Forelimb muscle (tissue), 1 donor: Measurements from ENCODE around the gene MYO5A. TPM values are rescaled to one million over a fixed set of nuclear protein-coding genes. Genes with fewer than 3 reads are reported as not detected.
A peak's percentile ranks its signal among the peaks of the same experiment; 100 is the strongest.

Experiments
- DNase-seq: peaks from one replicate; pipeline ENCODE4 v3.0.0-alpha.2; 2013; ENCODE audit warnings: low read depth
- polyA plus RNA-seq: library from polyadenylated mRNA; unstranded; fragments of 120-200 nt; gene quantifications from one replicate; pipeline ENCODE4 v1.2.1, GENCODE V29; 2013; ENCODE audit not compliant: insufficient read length

The MYO5A gene
- polyA plus RNA-seq, 1 donor: 5.9 TPM

DNA sequence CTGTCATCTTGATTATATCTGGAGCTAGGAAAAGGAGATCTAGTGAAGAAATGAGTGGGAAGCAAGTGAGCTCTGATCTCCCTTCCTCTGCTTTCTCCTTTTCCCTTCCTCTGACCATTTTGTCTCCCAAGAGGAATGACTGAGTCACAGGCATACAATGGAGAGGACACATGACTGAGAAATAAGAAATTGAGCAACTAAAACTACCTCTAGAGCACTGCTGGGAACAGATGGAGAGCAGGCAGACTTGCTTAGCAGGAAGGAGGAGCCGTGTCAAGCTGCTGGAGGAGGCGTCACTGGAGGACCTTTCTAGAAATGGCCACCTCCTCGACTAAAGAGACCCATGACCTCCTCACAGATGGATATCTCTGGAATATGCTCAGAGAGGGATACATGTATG lies 166.2 kb downstream of the MYO5A start:
- DNase-seq: no peak

GRCh38 chr15:52361975-52362494 lies 166.6 kb downstream of the MYO5A start:
- DNase-seq: no peak

GRCh38 chr15:52361494-52361893 lies 167.2 kb downstream of the MYO5A start:
- no peak for DNase-seq

DNA sequence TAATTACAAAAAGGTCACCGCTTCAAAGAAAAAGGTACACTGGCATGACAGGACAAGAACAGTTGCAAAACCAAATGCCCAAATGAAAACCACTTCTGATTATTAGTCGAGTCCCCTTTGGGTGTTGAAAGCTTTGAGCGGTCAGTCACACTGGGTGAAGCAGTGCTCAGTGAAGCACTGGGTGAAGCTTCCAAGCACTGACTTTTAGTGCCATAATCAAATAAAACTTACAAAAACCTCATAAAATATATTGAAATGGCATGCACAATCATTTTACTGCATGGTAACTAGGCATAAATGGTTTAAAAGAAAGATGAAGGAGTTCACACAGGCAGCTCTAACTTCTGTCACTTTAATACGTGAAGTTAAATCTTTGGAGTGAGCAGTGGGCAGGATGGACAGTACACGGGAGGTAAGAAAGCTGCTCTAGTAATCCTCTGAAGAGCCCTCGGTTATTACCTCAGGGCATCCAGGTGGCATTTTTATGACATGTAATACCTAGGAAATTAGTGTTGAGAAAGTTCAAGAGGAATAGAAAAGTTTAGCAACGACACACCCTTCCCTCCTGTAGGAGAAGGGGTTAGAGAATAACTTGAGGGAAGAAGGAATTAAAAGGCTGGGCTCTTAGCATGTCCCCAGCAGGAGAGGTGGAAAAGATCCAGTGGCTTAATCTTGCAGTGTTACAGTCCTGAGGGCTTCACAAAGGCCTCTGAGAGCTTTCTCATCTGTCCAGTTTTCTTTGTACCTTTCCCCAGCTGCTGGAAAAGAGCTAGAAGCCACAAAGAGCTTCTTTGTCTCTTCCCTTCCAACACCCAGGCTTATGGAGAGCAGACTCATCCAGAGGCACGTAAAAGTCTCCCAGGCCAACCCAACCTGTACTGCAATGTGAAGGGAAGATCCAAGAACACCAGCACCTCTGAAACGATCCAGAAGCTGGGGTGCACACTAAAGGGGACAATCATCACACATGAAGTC lies 168.2 kb downstream of the MYO5A start:
- DNase-seq: no peak

GRCh38 chr15:52359722-52360121 lies 169.0 kb downstream of the MYO5A start:
- DNase-seq: no peak

- no peak for DNase-seq
These were observed 170.7 kb downstream of the MYO5A start for GRCh38 chr15:52357949-52358348.

DNA sequence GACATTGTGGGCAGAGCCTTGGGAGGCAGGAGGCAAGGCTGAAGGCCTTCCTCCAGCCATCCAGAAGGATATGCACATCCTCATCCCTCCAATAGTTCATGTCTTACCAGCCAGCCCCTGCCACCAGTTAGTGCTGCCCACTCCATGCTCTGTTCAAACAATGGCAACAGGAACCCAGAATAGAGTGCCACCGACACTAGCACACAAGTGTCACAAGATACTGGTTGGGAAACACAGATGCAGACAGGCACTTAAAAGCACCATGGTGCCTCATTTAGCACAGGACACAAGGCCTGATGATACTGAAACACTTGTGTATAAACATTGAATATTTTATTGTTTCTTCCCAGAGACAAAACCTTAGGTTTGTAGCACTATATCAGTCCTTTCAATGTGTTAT lies 176.6 kb downstream of the MYO5A start:
- no peak for DNase-seq

DNA sequence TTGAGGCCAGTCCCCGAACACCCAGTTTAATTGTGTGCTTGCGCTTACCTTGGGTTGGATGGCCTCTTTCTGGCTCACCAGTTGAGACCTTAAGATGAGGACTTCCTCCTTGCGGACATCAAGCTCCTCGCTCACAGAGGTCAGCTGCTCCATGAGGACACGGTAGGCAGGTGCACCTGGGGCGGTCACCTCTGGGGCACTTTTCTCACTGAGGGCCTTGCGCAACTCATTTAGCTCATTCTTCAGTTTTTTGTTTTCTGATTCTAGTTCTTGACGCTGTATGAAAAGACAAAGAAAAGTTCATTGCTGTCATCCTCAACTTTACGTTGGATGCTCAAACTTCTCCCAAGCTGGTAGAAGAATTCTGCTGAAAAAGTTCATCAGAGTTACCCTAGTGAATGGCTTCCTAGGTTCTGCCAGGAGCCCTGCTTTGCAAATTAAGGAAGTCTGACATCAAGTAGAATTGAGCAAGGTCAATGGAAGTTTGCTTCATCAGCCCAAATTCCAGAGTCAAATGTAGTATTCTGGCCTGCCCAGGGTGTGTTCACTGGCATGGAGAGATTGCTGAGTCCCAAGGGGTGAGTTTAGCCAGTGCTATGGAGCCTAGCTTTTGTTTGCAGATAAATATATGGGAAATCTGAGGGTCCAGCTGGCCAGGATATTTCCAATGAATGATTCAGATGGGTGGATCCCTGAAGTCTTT lies 177.3 kb downstream of the MYO5A start:
- DNase-seq: no peak

GRCh38 chr15:52350423-52350822 lies 178.3 kb downstream of the MYO5A start:
- no peak for DNase-seq

DNA sequence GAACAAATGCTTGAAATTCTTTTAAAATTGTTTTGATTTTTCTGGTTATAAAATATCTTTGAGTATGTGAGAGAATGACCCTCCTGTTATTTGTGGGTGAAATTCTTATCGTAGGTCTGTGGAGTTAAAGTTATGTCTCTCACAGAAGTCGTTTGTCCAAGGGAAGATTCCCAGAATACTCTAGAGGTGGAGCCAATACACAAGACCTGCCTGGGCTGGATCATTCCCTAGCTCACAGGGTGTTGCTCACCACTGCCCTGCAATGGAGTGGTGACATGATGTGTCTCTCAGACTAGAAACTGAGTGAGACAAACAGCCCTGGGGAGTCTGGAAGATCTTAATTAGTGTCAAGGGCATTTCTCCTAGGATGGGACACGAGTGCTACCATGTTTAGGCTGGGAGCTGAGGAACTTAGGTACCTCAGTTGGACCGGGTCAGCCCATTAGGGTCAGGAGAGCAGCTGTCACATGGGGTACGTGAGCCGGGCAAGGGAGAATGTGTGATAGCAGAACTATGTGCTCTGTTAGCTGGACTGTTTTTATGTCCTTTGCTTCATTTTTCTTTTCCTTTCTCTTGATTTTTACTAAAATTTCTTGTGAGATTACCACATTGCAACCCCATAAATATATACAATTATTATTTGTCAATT lies 179.5 kb downstream of the MYO5A start:
- no peak for DNase-seq

GRCh38 chr15:52348056-52348745 lies 180.5 kb downstream of the MYO5A start:
- no peak for DNase-seq

DNA sequence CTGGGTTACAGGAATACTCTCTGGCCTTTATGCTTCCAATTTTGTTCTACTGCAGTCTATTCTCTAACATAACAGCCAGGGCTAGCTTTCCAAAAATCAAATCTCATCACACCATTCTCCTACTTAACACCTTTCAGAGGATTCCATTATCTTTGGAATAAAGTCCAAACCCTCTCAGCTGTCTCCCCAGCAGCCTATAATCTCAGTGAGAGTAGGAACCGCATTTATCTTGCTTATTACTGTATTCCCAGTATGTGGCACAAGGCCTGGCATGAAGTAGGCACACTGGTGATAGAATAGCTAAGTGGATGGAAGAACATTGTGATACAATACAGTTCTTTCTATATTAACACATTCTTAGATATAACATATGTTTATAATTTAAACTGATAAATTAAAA lies 184.1 kb downstream of the MYO5A start:
- no peak for DNase-seq

DNA sequence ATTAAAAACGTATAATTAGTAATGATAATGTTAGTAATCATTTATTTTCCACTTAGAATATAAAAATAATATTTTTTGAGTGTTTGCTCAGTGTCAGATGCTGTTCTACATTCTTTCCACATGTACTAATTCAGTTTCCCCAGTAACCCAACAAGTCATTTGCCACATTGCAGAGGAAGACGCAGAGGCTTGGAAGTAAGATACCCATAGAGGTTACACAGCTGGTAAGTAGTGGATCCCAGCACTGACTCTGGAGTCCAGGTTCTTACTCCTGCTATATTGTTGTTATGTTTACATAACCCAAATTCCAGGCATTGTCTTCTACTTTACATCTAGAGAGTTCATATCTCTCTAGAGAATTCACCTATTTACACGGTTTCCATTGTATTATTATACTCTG lies 184.8 kb downstream of the MYO5A start:
- DNase-seq: no peak

GRCh38 chr15:52340093-52340492 lies 188.6 kb downstream of the MYO5A start:
- DNase-seq: peak; percentile 4

DNA sequence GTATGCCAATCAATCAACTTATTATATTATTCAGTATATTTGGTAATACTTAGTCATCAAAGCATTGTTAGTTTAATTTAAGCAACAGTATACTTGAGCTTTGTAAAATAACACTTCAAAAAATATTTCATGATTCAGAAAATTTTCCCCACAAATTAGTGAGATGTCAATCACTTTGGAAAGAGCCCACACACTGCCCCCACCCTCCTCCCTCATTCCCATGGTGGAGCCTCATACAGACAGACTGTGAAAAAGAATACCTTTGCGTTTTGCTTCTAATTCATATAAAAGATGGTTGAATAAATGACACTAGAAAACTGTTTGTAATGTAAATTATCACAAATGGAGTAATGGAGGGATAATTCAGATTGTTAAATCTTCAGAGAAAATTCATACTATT lies 189.8 kb downstream of the MYO5A start:
- no peak for DNase-seq

- no peak for DNase-seq
These were observed 190.6 kb downstream of the MYO5A start for GRCh38 chr15:52338058-52338457.

GRCh38 chr15:52337198-52337853 lies 191.4 kb downstream of the MYO5A start:
- no peak for DNase-seq

DNA sequence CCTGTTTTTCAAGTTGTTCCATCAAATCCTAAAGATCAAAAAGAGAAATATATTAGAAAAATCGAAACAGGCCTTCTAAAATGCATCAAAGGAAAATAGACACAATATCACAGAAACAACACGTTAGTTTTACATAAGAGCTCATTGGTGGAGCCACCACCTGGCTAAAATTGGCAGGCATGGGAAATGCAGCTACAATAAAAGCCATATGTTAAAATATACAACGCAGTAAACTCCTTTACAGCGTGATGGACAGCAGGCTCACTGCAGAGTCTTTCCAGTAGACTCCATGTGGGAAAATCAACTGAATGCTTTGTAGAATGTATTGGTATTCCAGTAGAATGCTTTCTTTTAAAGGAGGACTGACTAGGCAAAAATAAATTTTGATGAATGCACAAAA lies 192.2 kb downstream of the MYO5A start:
- DNase-seq: no peak

GRCh38 chr15:52334491-52335160 lies 194.1 kb downstream of the MYO5A start:
- DNase-seq: no peak

- DNase-seq: no peak
These were observed 197.0 kb downstream of the MYO5A start for GRCh38 chr15:52331490-52332240.
